ENCODE data around the gene SNX25. TPM values are rescaled to one million over a fixed set of nuclear protein-coding genes. Genes with fewer than 3 reads are reported as not detected.

SNX25 gene
- total and polyA plus RNA-seq, 2 donors (not counting 1 experiment from before 2014, with no cell fraction given) = 11.1 to 32.9 TPM

GRCh38 chr4:185293202-185293601 lies 83.8 kb downstream of the SNX25 start:
- Histone ChIP-seq H3K36me3 (ENCODE audit: control insufficient read depth, insufficient read depth, low read length) (peaks cover 1% of the 10 kb centered on the region), H4K20me1 (ENCODE audit: control insufficient read depth, extremely low read depth, insufficient read depth, low read length) (no peaks in the 10 kb centered on the region), H3K4me1 (ENCODE audit: control insufficient read depth, extremely low read depth, insufficient read depth, low read length) (no peaks in the 10 kb centered on the region), H3K9me3 (ENCODE audit: control insufficient read depth, insufficient read depth, low read depth, low read length) (no peaks in the 10 kb centered on the region), H3K27me3 (ENCODE audit: control insufficient read depth, insufficient read depth, low read length) (no peaks in the 10 kb centered on the region), H3K4me3 (replicated peaks in 1 of 4; ENCODE audit: control extremely low read depth in 1 of 4, insufficient read depth in 1 of 4, low read depth in 3 of 4, low read length in 4 of 4) (no peak overlapping the region), H3K9ac (ENCODE audit: insufficient read depth, low read length) (no peak overlapping the region), H2AFZ (ENCODE audit: low read length) (no peak overlapping the region), H3K4me2 (ENCODE audit: extremely low read depth, insufficient read depth, low read length) (no peak overlapping the region), H3K27ac (ENCODE audit: insufficient read depth, low read length) (no peak overlapping the region), H3K79me2 (ENCODE audit: control insufficient read depth, insufficient read depth, low read length) (no peaks in the 10 kb centered on the region)
- DNase-seq (ENCODE audit: low read depth in 2 of 2) = no peak
- TF ChIP-seq EZH2 (IDR thresholded peaks at IDR 0.05; ENCODE audit: low read length, missing control alignments) (no peak), CTCF (conservative IDR thresholded peaks at IDR 0.05 in 1 of 2, IDR thresholded peaks at IDR 0.05 in 1 of 2; ENCODE audit: low read depth in 1 of 2, low read length in 2 of 2) (no peak)

- no peak overlapping the region for H3K9ac ChIP-seq (ENCODE audit: insufficient read depth, low read length)
- H3K4me2 ChIP-seq (ENCODE audit: extremely low read depth, insufficient read depth, low read length) = no peak overlapping the region
- no peaks in the 10 kb centered on the region for H3K4me1 ChIP-seq (ENCODE audit: control insufficient read depth, extremely low read depth, insufficient read depth, low read length)
- no peaks in the 10 kb centered on the region for H3K36me3 ChIP-seq (ENCODE audit: control insufficient read depth, insufficient read depth, low read length)
- H3K27me3 ChIP-seq (ENCODE audit: control insufficient read depth, insufficient read depth, low read length) = no peaks in the 10 kb centered on the region
- H3K9me3 ChIP-seq (ENCODE audit: control insufficient read depth, insufficient read depth, low read depth, low read length) = no peaks in the 10 kb centered on the region
- H3K27ac ChIP-seq (ENCODE audit: insufficient read depth, low read length) = no peak overlapping the region
- no peaks in the 10 kb centered on the region for H4K20me1 ChIP-seq (ENCODE audit: control insufficient read depth, extremely low read depth, insufficient read depth, low read length)
- no peak for TF ChIP-seq EZH2 (IDR thresholded peaks at IDR 0.05; ENCODE audit: low read length, missing control alignments)
- TF ChIP-seq CTCF (conservative IDR thresholded peaks at IDR 0.05 in 1 of 2, IDR thresholded peaks at IDR 0.05 in 1 of 2; ENCODE audit: low read depth in 1 of 2, low read length in 2 of 2) = no peak
- no peaks in the 10 kb centered on the region for H3K79me2 ChIP-seq (ENCODE audit: control insufficient read depth, insufficient read depth, low read length)
- no peak for DNase-seq (ENCODE audit: low read depth in 2 of 2)
- no peak overlapping the region for H3K4me3 ChIP-seq (replicated peaks in 1 of 4; ENCODE audit: control extremely low read depth in 1 of 4, insufficient read depth in 1 of 4, low read depth in 3 of 4, low read length in 4 of 4)
- H2AFZ ChIP-seq (ENCODE audit: low read length) = no peak overlapping the region
These were observed 87.5 kb downstream of the SNX25 start for GRCh38 chr4:185296665-185297460.

- Histone ChIP-seq H3K4me1 (ENCODE audit: control insufficient read depth, extremely low read depth, insufficient read depth, low read length) (no peaks in the 10 kb centered on the region), H3K27ac (ENCODE audit: insufficient read depth, low read length) (no peak overlapping the region), H4K20me1 (ENCODE audit: control insufficient read depth, extremely low read depth, insufficient read depth, low read length) (no peaks in the 10 kb centered on the region), H3K4me3 (replicated peaks in 1 of 4; ENCODE audit: control extremely low read depth in 1 of 4, insufficient read depth in 1 of 4, low read depth in 3 of 4, low read length in 4 of 4) (no peak overlapping the region), H3K79me2 (ENCODE audit: control insufficient read depth, insufficient read depth, low read length) (no peaks in the 10 kb centered on the region), H3K9ac (ENCODE audit: insufficient read depth, low read length) (no peak overlapping the region), H2AFZ (ENCODE audit: low read length) (no peak overlapping the region), H3K36me3 (ENCODE audit: control insufficient read depth, insufficient read depth, low read length) (no peaks in the 10 kb centered on the region), H3K4me2 (ENCODE audit: extremely low read depth, insufficient read depth, low read length) (no peak overlapping the region), H3K9me3 (ENCODE audit: control insufficient read depth, insufficient read depth, low read depth, low read length) (no peaks in the 10 kb centered on the region), H3K27me3 (ENCODE audit: control insufficient read depth, insufficient read depth, low read length) (no peaks in the 10 kb centered on the region)
- no peak for DNase-seq (ENCODE audit: low read depth in 2 of 2)
- no peak for TF ChIP-seq CTCF (conservative IDR thresholded peaks at IDR 0.05 in 1 of 2, IDR thresholded peaks at IDR 0.05 in 1 of 2; ENCODE audit: low read depth in 1 of 2, low read length in 2 of 2)
- no peak for TF ChIP-seq EZH2 (IDR thresholded peaks at IDR 0.05; ENCODE audit: low read length, missing control alignments)
These were observed 89.5 kb downstream of the SNX25 start for GRCh38 chr4:185298728-185299430.
